Brain microvascular endothelial cell (primary cell): ENCODE data around the gene ASRGL1.

Source experiments
- DNase-seq: peaks from one replicate; pipeline ENCODE4 v3.0.0-alpha.2; 2020
- H3K27ac ChIP-seq: fragments of 250-450 bp; sonication (Bioruptor Pico); 2 replicates; pipeline ENCODE4 v1.5.1; 2020; ENCODE audit warnings: mild to moderate bottlenecking, moderate library complexity
- H3K27me3 ChIP-seq: fragments of 250-450 bp; sonication (Bioruptor Pico); replicated peaks from 2 replicates; pipeline ENCODE4 v1.5.1; 2020; ENCODE audit warnings: mild to moderate bottlenecking
- H3K36me3 ChIP-seq: fragments of 250-450 bp; sonication (Bioruptor Pico); replicated peaks from 2 replicates; pipeline ENCODE4 v1.5.1; 2020; ENCODE audit warnings: mild to moderate bottlenecking
- H3K4me3 ChIP-seq: 2 replicates; pipeline ENCODE4 v1.5.1; 2011; ENCODE audit warnings: low read depth, mild to moderate bottlenecking, control low read depth, low read length, moderate library complexity
- CTCF ChIP-seq: IDR thresholded peaks from 2 replicates; pipeline ENCODE4 v1.5.1; 2011; ENCODE audit warnings: low read depth, mild to moderate bottlenecking, moderate library complexity, low read length, control low read depth, inconsistent platforms; ENCODE audit errors: missing control alignments
- in situ Hi-C: cut with HindIII; loops from 2 replicates; pipeline ENCODE4 v1.10.0; 2017; ENCODE audit warnings: low sequenced_read_pairs, low pct_ligation_motif_present

ASRGL1 gene

GRCh38 chr11:62337303-62338181 is at the start of gene ASRGL1:
TSS of gene ASRGL1 (plus strand) at chr11:62337448. CDS start at chr11:62337978, 530 bp downstream.
- peak; percentile 2 for TF ChIP-seq CTCF
- in situ Hi-C loops, result no loop called here
- Histone ChIP-seq H3K36me3 (no peaks in the 10 kb centered on the region), H3K27me3 (no peaks in the 10 kb centered on the region), H3K4me3 (peak within 1 kb of the TSS; percentile 59), H3K27ac (no peak within 1 kb of the TSS)
- peak; percentile 27 for DNase-seq

- in situ Hi-C loops, result no loop called here
- peak; percentile 43 for DNase-seq
- Histone ChIP-seq H3K27me3 (no peaks in the 10 kb centered on the region), H3K27ac (no peak overlapping the region), H3K4me3 (no peak overlapping the region), H3K36me3 (no peaks in the 10 kb centered on the region)
- no peak for TF ChIP-seq CTCF
Observed at GRCh38 chr11:62295504-62295903, 41.7 kb upstream of the ASRGL1 start.

- H3K27ac ChIP-seq, result no peak within 1 kb of the TSS
- H3K27me3 ChIP-seq, result no peaks in the 10 kb centered on the region
- no peak for DNase-seq
- no peak within 1 kb of the TSS for H3K4me3 ChIP-seq
- in situ Hi-C loops, result no loop called here
- H3K36me3 ChIP-seq, result no peaks in the 10 kb centered on the region
- TF ChIP-seq CTCF, result no peak
Observed at GRCh38 chr11:62298975-62299374, 38.3 kb upstream of the ASRGL1 start, which contains the start of gene SCGB1D4. TSS of gene SCGB1D4 (minus strand) at chr11:62299075. CDS start at chr11:62299010, 65 bp downstream.

- Histone ChIP-seq H3K4me3 (no peak overlapping the region), H3K27ac (no peak overlapping the region), H3K27me3 (no peaks in the 10 kb centered on the region), H3K36me3 (no peaks in the 10 kb centered on the region)
- no peak for DNase-seq
- in situ Hi-C loops, result no loop called here
- TF ChIP-seq CTCF, result no peak
Observed at GRCh38 chr11:62306227-62306626, 31.0 kb upstream of the ASRGL1 start.

- TF ChIP-seq CTCF, result no peak
- DNase-seq, result no peak
- H3K36me3 ChIP-seq, result no peaks in the 10 kb centered on the region
- no peak overlapping the region for H3K4me3 ChIP-seq
- no peaks in the 10 kb centered on the region for H3K27me3 ChIP-seq
- no peak overlapping the region for H3K27ac ChIP-seq
- in situ Hi-C loops, result no loop called here
Observed at GRCh38 chr11:62307950-62308349, 29.3 kb upstream of the ASRGL1 start.
